ENCODE measurements around the gene OR8G1.

DNA sequence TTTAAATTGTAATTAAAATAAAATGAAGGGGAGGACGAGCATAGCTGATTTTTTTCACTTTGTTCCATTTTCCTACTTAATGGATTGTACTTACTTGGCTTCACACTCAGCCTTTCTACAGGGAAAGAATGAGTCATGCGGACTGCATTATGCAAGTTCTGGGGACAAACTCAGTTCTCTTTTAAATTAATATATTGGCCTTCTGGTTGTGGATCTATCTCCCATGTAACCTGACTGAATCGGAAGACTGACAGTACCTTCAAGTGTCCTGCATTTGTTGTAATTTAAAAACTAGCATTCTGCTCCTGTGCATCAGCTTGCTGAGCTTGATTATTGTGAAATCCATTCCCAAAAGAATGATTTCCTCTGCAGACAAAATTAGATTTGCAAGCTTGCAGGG is 60.7 kb downstream of the OR8G1 start:
- TF ChIP-seq, protein P1, sequence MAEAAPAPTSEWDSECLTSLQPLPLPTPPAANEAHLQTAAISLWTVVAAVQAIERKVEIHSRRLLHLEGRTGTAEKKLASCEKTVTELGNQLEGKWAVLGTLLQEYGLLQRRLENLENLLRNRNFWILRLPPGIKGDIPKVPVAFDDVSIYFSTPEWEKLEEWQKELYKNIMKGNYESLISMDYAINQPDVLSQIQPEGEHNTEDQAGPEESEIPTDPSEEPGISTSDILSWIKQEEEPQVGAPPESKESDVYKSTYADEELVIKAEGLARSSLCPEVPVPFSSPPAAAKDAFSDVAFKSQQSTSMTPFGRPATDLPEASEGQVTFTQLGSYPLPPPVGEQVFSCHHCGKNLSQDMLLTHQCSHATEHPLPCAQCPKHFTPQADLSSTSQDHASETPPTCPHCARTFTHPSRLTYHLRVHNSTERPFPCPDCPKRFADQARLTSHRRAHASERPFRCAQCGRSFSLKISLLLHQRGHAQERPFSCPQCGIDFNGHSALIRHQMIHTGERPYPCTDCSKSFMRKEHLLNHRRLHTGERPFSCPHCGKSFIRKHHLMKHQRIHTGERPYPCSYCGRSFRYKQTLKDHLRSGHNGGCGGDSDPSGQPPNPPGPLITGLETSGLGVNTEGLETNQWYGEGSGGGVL (CRISPR knock-in tag; IDR thresholded peaks at IDR 0.05), result no peak
- TF ChIP-seq, protein P2, sequence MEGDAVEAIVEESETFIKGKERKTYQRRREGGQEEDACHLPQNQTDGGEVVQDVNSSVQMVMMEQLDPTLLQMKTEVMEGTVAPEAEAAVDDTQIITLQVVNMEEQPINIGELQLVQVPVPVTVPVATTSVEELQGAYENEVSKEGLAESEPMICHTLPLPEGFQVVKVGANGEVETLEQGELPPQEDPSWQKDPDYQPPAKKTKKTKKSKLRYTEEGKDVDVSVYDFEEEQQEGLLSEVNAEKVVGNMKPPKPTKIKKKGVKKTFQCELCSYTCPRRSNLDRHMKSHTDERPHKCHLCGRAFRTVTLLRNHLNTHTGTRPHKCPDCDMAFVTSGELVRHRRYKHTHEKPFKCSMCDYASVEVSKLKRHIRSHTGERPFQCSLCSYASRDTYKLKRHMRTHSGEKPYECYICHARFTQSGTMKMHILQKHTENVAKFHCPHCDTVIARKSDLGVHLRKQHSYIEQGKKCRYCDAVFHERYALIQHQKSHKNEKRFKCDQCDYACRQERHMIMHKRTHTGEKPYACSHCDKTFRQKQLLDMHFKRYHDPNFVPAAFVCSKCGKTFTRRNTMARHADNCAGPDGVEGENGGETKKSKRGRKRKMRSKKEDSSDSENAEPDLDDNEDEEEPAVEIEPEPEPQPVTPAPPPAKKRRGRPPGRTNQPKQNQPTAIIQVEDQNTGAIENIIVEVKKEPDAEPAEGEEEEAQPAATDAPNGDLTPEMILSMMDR (IDR thresholded peaks at IDR 0.05 in 2 of 3, conservative IDR thresholded peaks at IDR 0.05 in 1 of 3; ENCODE audit: insufficient read depth in 2 of 3, low read depth in 1 of 3, low read length in 3 of 3), result no peak
- TF ChIP-seq POLR2A (conservative IDR thresholded peaks at IDR 0.05), result no peak
- TF ChIP-seq RFX5 (IDR thresholded peaks at IDR 0.05; ENCODE audit: low read depth, low read length), result no peak
- TF ChIP-seq BCL6 (CRISPR knock-in tag; IDR thresholded peaks at IDR 0.05), result no peak

Measured in K562 (cell line).